Breast epithelium (tissue), 4 donors: ENCODE results near the gene PAK6. TPM values are rescaled to one million over a fixed set of nuclear protein-coding genes. Genes with fewer than 3 reads are reported as not detected.

Source experiments
- DNase-seq, 2 donors: peaks; one replicate each; pipeline ENCODE4 v3.0.0-alpha.2; 2019; ENCODE audit warnings: low spot score in 2 of 2
- H3K27ac ChIP-seq, 2 donors: fragments of 200-600 bp; sonication (generic) in 1 of 2; one replicate each; pipeline ENCODE4 v1.5.1; 2016 to 2019; ENCODE audit warnings: mild to moderate bottlenecking in 1 of 2
- H3K27me3 ChIP-seq, 2 donors: fragments of 200-600 bp; sonication (generic) in 1 of 2; one replicate each; pipeline versions ENCODE4 v1.5.1 to v1.6.0; 2017 to 2019; ENCODE audit warnings: control low read depth in 1 of 2, mild to moderate bottlenecking in 1 of 2
- H3K36me3 ChIP-seq: fragments of 200-600 bp; one replicate; pipeline ENCODE4 v1.5.1; 2019
- H3K4me1 ChIP-seq, 2 donors: fragments of 200-600 bp; sonication (generic); one replicate each; pipeline ENCODE4 v1.5.1; 2016 to 2019; ENCODE audit warnings: control low read depth in 1 of 2
- H3K4me3 ChIP-seq, 3 donors: fragments of 200-600 bp; sonication (generic); 1 replicate in 2 of 3; 2 replicates in 1 of 3; pipeline ENCODE4 v1.5.1; 2016 to 2019; ENCODE audit warnings: mild to moderate bottlenecking in 3 of 3, moderate library complexity in 2 of 3
- H3K9me3 ChIP-seq, 2 donors: fragments of 200-600 bp; sonication (generic) in 1 of 2; one replicate each; pipeline ENCODE4 v1.5.1; 2016 to 2019; ENCODE audit warnings: control low read depth in 1 of 2
- CTCF ChIP-seq, 3 donors: fragments of 450-650 bp; IDR thresholded peaks; one replicate each; pipeline ENCODE4 v1.5.1; 2016 to 2017; ENCODE audit warnings: antibody characterized with exemption in 3 of 3, mild to moderate bottlenecking in 3 of 3, moderate library complexity in 3 of 3
- POLR2A ChIP-seq: fragments of 450-650 bp; IDR thresholded peaks from one replicate; pipeline ENCODE4 v1.6.1; 2016; ENCODE audit warnings: antibody characterized with exemption, mild to moderate bottlenecking, moderate library complexity
- POLR2AphosphoS5 ChIP-seq, 3 donors: sonication (generic); formaldehyde crosslinking; IDR thresholded peaks; one replicate each; pipeline ENCODE4 v1.6.1; 2017; ENCODE audit warnings: antibody characterized with exemption in 3 of 3
- intact Hi-C: fragments of 100-400 bp; cut with DNase I; formaldehyde crosslinking; loops from one replicate; pipeline ENCODE4 v1.15.1; 2023; ENCODE audit warnings: low total_unique reads
- total RNA-seq, 3 donors: library from RNA; depleted of rRNA; stranded (reverse); fragments of >200 nt; gene quantifications; one replicate each; pipeline ENCODE4 v1.1.0, GENCODE V29; 2016

The PAK6 gene
- total RNA-seq, 3 donors from 2014 or later: 0.80 to 11.0 (median 9.5) TPM

GRCh38 chr15:40249477-40250303, 10.8 kb downstream of the PAK6 start:
- Histone ChIP-seq H3K36me3 (no peaks in the 10 kb centered on the region), H3K4me3 (no peak overlapping the region), H3K27me3 (no peaks in the 10 kb centered on the region), H3K4me1 (peaks cover 6 to 24% of the 10 kb centered on the region in 2 donors), H3K27ac (peak overlapping the region; percentile 54 to 64), H3K9me3 (no peaks in the 10 kb centered on the region)
- TF ChIP-seq CTCF (IDR thresholded peaks at IDR 0.05): no peak
- TF ChIP-seq POLR2A: no peak
- no peak for TF ChIP-seq POLR2AphosphoS5 (IDR thresholded peaks at IDR 0.05)
- intact Hi-C loops: no loop called here
- peak in 1 of 2 donors; percentile 66 for DNase-seq

DNA sequence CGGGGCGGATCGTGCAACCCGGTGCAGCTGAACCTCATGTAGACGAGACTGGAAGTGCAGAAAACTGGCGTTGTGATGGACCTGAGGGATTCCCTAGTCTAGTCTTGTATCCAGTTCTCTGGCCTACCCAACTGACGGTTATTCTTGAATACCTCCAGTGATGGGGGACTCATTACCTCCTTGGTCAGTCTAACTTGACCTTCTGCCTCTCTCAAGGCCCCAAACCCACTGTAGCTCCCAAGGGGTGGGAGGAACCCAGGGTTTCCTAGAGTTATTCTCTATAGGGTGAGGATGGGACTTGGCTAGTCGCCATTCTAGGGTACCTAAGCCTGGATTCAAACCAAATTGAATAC, 11.4 kb downstream of the PAK6 start:
- no peaks in the 10 kb centered on the region for H3K36me3 ChIP-seq
- intact Hi-C loops: no loop called here
- peaks cover 6 to 20% of the 10 kb centered on the region in 2 donors for H3K4me1 ChIP-seq
- H3K27me3 ChIP-seq: no peaks in the 10 kb centered on the region
- H3K9me3 ChIP-seq: no peaks in the 10 kb centered on the region
- peak overlapping the region; percentile 54 to 64 for H3K27ac ChIP-seq
- TF ChIP-seq POLR2A: no peak
- no peak for TF ChIP-seq CTCF (IDR thresholded peaks at IDR 0.05)
- TF ChIP-seq POLR2AphosphoS5 (IDR thresholded peaks at IDR 0.05): no peak
- DNase-seq: no peak
- no peak overlapping the region for H3K4me3 ChIP-seq

DNA sequence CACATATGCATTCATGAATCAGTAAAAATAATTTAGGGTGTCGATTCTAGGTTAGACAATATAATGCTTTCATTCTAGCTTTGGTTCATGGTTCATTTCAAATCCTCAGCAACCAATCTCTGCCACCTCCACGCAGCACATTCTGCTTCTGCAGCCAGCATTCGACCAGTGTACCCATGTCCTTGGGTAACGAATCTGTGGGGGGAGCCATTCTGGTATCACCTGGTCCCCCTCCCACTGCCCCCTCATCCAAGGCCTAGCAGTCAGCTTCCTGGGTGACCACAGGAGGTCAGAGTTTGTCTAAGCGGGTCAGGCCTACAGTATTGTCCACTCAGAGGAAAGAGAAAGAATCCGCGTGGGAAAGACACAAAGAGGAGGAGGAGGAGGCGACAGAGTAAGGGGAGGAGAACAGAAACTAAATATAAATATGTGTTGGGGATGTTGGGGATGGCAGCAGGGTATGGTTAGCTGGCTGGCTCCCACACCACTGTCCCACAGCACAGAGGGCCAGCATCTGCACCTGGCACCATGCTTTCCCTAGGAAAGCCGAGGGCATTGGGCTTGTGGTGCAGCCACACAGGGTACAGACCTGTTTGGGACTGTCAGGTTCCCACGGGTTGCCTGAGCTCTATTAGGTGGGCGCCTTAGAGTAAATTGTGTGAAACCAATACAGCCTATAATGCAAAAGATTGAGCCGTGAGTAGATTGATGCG, 12.1 kb downstream of the PAK6 start:
- TF ChIP-seq POLR2A (no peak), POLR2AphosphoS5 (IDR thresholded peaks at IDR 0.05) (no peak), CTCF (IDR thresholded peaks at IDR 0.05) (no peak)
- Histone ChIP-seq H3K4me1 (peaks cover 6 to 16% of the 10 kb centered on the region in 2 donors), H3K4me3 (no peak overlapping the region), H3K27me3 (no peaks in the 10 kb centered on the region), H3K27ac (peak overlapping the region; percentile 19 to 54), H3K9me3 (no peaks in the 10 kb centered on the region), H3K36me3 (no peaks in the 10 kb centered on the region)
- DNase-seq: no peak
- intact Hi-C loops: no loop called here

DNA sequence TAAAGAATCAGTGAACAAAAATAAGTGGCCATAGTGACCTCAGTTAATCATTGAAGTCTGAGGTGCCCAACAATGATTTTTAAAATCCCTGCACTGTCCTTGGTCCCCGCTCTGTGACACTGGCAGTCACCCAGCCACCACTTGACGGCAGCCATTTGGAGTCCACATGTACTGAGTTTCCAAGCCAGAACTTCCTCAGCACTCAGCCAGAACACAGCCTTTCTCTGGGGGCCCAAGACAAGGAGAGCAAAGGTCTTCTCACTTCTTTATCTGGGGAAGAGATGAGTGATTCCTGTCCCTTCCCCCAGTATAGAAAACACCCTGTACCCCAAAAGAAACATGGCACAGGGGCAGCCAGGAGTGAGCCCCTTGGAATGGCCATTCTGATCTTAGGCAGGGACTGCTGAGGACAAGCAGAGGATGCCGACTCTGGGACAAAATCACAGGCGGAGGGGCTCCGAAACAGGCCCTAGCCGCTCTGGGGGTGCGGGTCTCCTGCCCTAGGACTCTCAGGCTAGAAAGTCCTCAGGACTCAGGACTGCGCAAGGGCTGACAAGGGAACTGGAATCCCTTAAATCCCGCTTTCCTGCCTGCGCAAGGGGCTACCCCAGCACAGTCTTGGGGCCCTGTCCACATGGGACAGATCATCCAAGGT, 12.8 kb downstream of the PAK6 start:
- H3K4me3 ChIP-seq: peak overlapping the region in 2 of 3 donors; percentile 61 to 66
- peak overlapping the region; percentile 19 to 40 for H3K27ac ChIP-seq
- no peaks in the 10 kb centered on the region for H3K27me3 ChIP-seq
- no peak for DNase-seq
- peaks cover 6 to 16% of the 10 kb centered on the region in 2 donors for H3K4me1 ChIP-seq
- H3K36me3 ChIP-seq: no peaks in the 10 kb centered on the region
- no peaks in the 10 kb centered on the region for H3K9me3 ChIP-seq
- TF ChIP-seq POLR2A (no peak), POLR2AphosphoS5 (IDR thresholded peaks at IDR 0.05) (no peak), CTCF (IDR thresholded peaks at IDR 0.05) (no peak)
- intact Hi-C loops: no loop called here

DNA sequence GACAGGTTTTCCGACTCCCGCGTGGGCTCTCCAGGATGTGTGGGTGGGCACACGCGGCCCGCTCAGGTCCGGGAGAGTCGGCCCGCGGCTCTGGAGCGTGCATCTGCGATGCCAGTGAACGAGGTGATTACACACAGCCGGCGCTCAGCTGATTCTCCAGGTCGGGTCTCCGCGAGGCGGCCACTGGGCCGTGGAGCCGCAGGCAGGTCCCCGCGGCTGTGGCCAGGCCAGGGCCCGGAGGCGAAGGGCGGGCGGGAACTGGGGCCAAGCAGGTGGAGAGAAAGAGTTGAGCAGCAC, 13.2 kb downstream of the PAK6 start:
- H3K4me1 ChIP-seq: peaks cover 6 to 16% of the 10 kb centered on the region in 2 donors
- no peak for DNase-seq
- H3K4me3 ChIP-seq: peak overlapping the region; percentile 46 to 66 (median 61)
- TF ChIP-seq POLR2AphosphoS5 (IDR thresholded peaks at IDR 0.05): no peak
- TF ChIP-seq POLR2A: no peak
- no peak for TF ChIP-seq CTCF (IDR thresholded peaks at IDR 0.05)
- H3K9me3 ChIP-seq: no peaks in the 10 kb centered on the region
- no peaks in the 10 kb centered on the region for H3K36me3 ChIP-seq
- H3K27me3 ChIP-seq: no peaks in the 10 kb centered on the region
- peak overlapping the region; percentile 13 to 40 for H3K27ac ChIP-seq
- intact Hi-C loops: no loop called here
